GM12864 (cell line): ENCODE results near the gene MARCO.

ENCODE experiments used
- DNase-seq: peaks from one replicate; pipeline ENCODE4 v3.0.0-alpha.2; 2011; ENCODE audit warnings: low read depth
- H3K4me3 ChIP-seq: 2 replicates; pipeline ENCODE4 v1.5.1; 2011; ENCODE audit warnings: mild to moderate bottlenecking, low read depth, low read length, control low read depth
- TF ChIP-seq, protein P1 (sequence below): IDR thresholded peaks from 2 replicates; pipeline ENCODE4 v1.5.1; 2011; ENCODE audit warnings: low read depth, mild to moderate bottlenecking, moderate library complexity, low read length, control low read depth, inconsistent platforms; ENCODE audit errors: missing control alignments

Gene MARCO

GRCh38 chr2:118967124-118967880 is 25.3 kb downstream of the MARCO start:
- TF ChIP-seq, protein P1, sequence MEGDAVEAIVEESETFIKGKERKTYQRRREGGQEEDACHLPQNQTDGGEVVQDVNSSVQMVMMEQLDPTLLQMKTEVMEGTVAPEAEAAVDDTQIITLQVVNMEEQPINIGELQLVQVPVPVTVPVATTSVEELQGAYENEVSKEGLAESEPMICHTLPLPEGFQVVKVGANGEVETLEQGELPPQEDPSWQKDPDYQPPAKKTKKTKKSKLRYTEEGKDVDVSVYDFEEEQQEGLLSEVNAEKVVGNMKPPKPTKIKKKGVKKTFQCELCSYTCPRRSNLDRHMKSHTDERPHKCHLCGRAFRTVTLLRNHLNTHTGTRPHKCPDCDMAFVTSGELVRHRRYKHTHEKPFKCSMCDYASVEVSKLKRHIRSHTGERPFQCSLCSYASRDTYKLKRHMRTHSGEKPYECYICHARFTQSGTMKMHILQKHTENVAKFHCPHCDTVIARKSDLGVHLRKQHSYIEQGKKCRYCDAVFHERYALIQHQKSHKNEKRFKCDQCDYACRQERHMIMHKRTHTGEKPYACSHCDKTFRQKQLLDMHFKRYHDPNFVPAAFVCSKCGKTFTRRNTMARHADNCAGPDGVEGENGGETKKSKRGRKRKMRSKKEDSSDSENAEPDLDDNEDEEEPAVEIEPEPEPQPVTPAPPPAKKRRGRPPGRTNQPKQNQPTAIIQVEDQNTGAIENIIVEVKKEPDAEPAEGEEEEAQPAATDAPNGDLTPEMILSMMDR: no peak
- no peak overlapping the region for H3K4me3 ChIP-seq
- DNase-seq: no peak

GRCh38 chr2:118968042-118968441 is 26.0 kb downstream of the MARCO start:
- TF ChIP-seq, protein P1: no peak
- DNase-seq: no peak
- no peak overlapping the region for H3K4me3 ChIP-seq

- TF ChIP-seq, protein P1: no peak
- H3K4me3 ChIP-seq: no peak overlapping the region
- no peak for DNase-seq
Measured at GRCh38 chr2:118968961-118969733, 27.2 kb downstream of the MARCO start.

DNA sequence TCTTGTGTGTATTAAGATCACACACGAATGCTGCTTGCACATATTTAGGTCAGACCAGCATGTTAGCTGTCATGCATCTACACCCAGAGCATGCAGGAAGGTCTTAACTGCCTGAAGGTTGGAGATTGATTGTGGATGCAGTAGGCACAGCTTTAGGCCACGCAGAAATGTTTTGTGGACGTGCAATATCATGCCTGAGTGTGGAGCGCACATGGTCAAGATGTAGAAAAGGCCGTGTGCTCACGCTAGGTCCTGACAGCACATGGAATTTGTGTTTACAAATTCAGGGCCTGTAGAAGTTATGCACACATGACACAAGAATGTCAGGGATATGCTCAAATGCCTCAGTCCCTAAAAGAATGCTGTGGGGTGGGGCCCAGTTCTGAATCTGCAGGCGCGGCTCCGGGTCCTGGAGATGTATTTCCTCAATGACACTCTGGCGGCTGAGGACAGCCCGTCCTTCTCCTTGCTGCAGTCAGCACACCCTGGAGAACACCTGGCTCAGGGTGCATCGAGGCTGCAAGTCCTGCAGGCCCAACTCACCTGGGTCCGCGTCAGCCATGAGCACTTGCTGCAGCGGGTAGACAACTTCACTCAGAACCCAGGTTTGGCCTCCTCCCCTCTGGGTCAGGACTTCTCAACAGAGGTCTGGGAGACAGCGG is 27.9 kb downstream of the MARCO start:
- no peak for DNase-seq
- H3K4me3 ChIP-seq: no peak overlapping the region
- TF ChIP-seq, protein P1: no peak

- no peak for DNase-seq
- no peak overlapping the region for H3K4me3 ChIP-seq
- TF ChIP-seq, protein P1: no peak
Measured at GRCh38 chr2:118970396-118971135, 28.6 kb downstream of the MARCO start.

DNA sequence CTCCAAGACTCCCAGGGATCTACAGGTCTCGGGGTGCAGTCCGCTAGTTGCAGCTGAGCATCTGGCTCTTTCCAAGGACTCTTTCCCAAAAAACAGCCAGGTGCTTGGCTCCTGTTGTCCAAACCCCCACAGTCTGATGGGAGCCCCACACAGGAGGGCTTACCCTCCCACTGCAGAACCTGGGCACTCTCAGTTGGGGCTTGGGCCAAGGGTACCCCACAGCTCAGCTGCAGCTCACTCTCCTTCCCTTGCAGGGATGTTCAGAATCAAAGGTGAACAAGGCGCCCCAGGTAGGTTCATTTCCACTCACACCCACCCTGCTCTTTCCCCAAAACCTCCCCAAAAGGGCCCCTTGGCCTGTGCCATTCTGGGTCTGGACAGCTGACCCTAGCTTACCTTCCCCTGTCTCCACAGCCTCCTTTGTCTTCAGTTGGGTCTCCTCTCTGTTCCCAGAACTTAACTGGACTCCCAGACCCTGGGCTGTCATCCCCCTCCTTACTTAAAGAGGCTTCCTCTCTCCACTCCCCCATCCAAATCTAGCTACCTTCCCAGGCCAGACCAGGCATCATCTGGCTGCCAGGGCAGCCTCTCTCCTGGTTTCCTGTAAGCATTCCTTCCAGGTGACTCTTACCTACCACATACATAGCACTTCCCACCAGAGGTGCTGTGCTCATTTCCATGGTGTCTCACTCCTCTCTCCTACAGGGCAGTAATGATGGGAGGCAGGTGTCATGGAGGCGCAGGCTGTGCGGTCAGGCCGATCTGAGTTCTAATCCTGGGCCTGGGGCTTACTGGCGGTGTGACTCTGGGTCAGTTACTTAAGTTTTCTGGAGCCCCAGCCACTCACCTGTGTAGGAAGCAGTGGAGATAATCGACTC is 29.5 kb downstream of the MARCO start:
- no peak overlapping the region for H3K4me3 ChIP-seq
- TF ChIP-seq, protein P1: no peak
- no peak for DNase-seq
